GM23338 (cell line): ENCODE results near the gene ZDHHC17. TPM values are rescaled to one million over a fixed set of nuclear protein-coding genes. Genes with fewer than 3 reads are reported as not detected.
A peak's percentile ranks its signal among the peaks of the same experiment; 100 is the strongest.

Experiments used
- ATAC-seq: fragments of 200-7000 bp; cut with Tn5 transposase; 3 replicates; pipeline ENCODE4 v1.9.1; 2020
- DNase-seq: peaks from one replicate; pipeline ENCODE4 v3.0.0-alpha.2; 2015; ENCODE audit warnings: low spot score
- H2AFZ ChIP-seq: fragments of 200-600 bp; sonication (generic); 2 replicates; pipeline ENCODE4 v1.8.0; 2016; ENCODE audit warnings: antibody characterized with exemption, mild to moderate bottlenecking, moderate library complexity
- H3F3A ChIP-seq: fragments of 200-600 bp; sonication (generic); replicated peaks from 2 replicates; pipeline ENCODE4 v1.8.0; 2017; ENCODE audit warnings: antibody characterized with exemption, mixed run types, low read depth
- H3K27ac ChIP-seq: fragments of 200-600 bp; sonication (generic); 2 replicates; pipeline ENCODE4 v1.6.1; 2016; ENCODE audit warnings: low read depth
- H3K27me3 ChIP-seq: fragments of 200-600 bp; sonication (generic); 2 replicates; pipeline ENCODE4 v1.8.0; 2016; ENCODE audit warnings: mild to moderate bottlenecking, mixed run types, moderate library complexity; ENCODE audit not compliant: insufficient read depth
- H3K36me3 ChIP-seq: fragments of 200-600 bp; sonication (generic); 2 replicates; pipeline ENCODE4 v1.8.0; 2016; ENCODE audit warnings: mild to moderate bottlenecking; ENCODE audit not compliant: insufficient read depth
- H3K4me1 ChIP-seq: fragments of 200-600 bp; sonication (generic); 2 replicates; pipeline ENCODE4 v1.8.0; 2016; ENCODE audit warnings: mild to moderate bottlenecking, moderate library complexity; ENCODE audit not compliant: insufficient read depth
- H3K4me2 ChIP-seq: fragments of 200-600 bp; sonication (generic); 2 replicates; pipeline ENCODE4 v1.7.1; 2017; ENCODE audit warnings: mixed run types
- H3K4me3 ChIP-seq: fragments of 200-600 bp; sonication (generic); 2 replicates; pipeline ENCODE4 v1.6.1; 2016; ENCODE audit warnings: mixed run types
- H3K79me2 ChIP-seq: fragments of 200-600 bp; sonication (generic); replicated peaks from 2 replicates; pipeline ENCODE4 v1.8.0; 2017; ENCODE audit warnings: mild to moderate bottlenecking; ENCODE audit not compliant: insufficient read depth
- H3K9me2 ChIP-seq: fragments of 200-600 bp; sonication (generic); 2 replicates; pipeline ENCODE4 v1.8.0; 2017; ENCODE audit not compliant: insufficient read depth
- H4K20me1 ChIP-seq: fragments of 200-600 bp; sonication (generic); replicated peaks from 2 replicates; pipeline ENCODE4 v1.8.0; 2017; ENCODE audit warnings: mild to moderate bottlenecking; ENCODE audit not compliant: insufficient read depth
- H3K27ac Mint-ChIP-seq: 2 replicates; pipeline ENCODE4 v1.8.0; 2020; ENCODE audit warnings: inconsistent platforms, mild to moderate bottlenecking, moderate library complexity, mixed read lengths
- H3K27me3 Mint-ChIP-seq: 3 replicates; pipeline ENCODE4 v1.8.0; 2022; ENCODE audit warnings: low read depth, mild to moderate bottlenecking, moderate library complexity, mixed read lengths, inconsistent platforms; ENCODE audit not compliant: insufficient read depth, poor library complexity
- H3K36me3 Mint-ChIP-seq: 3 replicates; pipeline ENCODE4 v1.8.0; 2021; ENCODE audit warnings: low read depth, mild to moderate bottlenecking, inconsistent platforms, moderate library complexity, mixed read lengths
- H3K4me1 Mint-ChIP-seq: 3 replicates; pipeline ENCODE4 v1.8.0; 2020; ENCODE audit warnings: mild to moderate bottlenecking, inconsistent platforms, mixed read lengths
- H3K4me3 Mint-ChIP-seq: 3 replicates; pipeline ENCODE4 v1.8.0; 2021; ENCODE audit warnings: moderate library complexity, mild to moderate bottlenecking, inconsistent platforms, mixed read lengths
- H3K9me3 Mint-ChIP-seq: 3 replicates; pipeline ENCODE4 v1.8.0; 2020; ENCODE audit warnings: moderate library complexity, mild to moderate bottlenecking, inconsistent platforms, mixed read lengths
- CREB1 ChIP-seq: fragments of 250-450 bp; sonication (Bioruptor Pico); IDR thresholded peaks from 2 replicates; pipeline ENCODE4 v1.5.0; 2020; ENCODE audit warnings: low read depth, mild to moderate bottlenecking, moderate library complexity
- CTCF ChIP-seq, 2 experiments: fragments of 200-600 bp in 1 of 2; sonication (generic) in 1 of 2; conservative IDR thresholded peaks; 2 replicates each; pipeline versions ENCODE4 v1.5.1 to v1.6.1; 2016 to 2017; ENCODE audit warnings: antibody characterized with exemption in 2 of 2, low read depth in 2 of 2, mild to moderate bottlenecking in 2 of 2, moderate library complexity in 1 of 2
- EZH2 ChIP-seq: fragments of 200-600 bp; sonication (generic); IDR thresholded peaks from one replicate; pipeline ENCODE4 v1.8.0; 2017; ENCODE audit warnings: antibody characterized with exemption, mild to moderate bottlenecking, low read depth; ENCODE audit not compliant: unreplicated experiment
- NANOG ChIP-seq: IDR thresholded peaks from 2 replicates; pipeline ENCODE4 v1.6.1; 2016; ENCODE audit warnings: antibody characterized with exemption, borderline replicate concordance
- POLR2AphosphoS5 ChIP-seq: IDR thresholded peaks from 2 replicates; pipeline ENCODE4 v1.6.1; 2016; ENCODE audit warnings: antibody characterized with exemption, low read depth
- REST ChIP-seq: IDR thresholded peaks from one replicate; pipeline ENCODE4 v1.6.1; 2018; ENCODE audit warnings: antibody characterized with exemption; ENCODE audit not compliant: unreplicated experiment
- STAT1 ChIP-seq: IDR thresholded peaks from one replicate; pipeline ENCODE4 v1.6.1; 2016; ENCODE audit warnings: antibody characterized with exemption; ENCODE audit not compliant: unreplicated experiment
- ZNF114 ChIP-seq: fragments of 250-450 bp; sonication (Bioruptor Pico); IDR thresholded peaks from 2 replicates; pipeline ENCODE4 v1.5.0; 2020; ENCODE audit warnings: mild to moderate bottlenecking, moderate library complexity
- ZNF331 ChIP-seq: fragments of 250-450 bp; sonication (Bioruptor Pico); IDR thresholded peaks from 2 replicates; pipeline ENCODE4 v1.5.0; 2020; ENCODE audit warnings: low read depth, mild to moderate bottlenecking, moderate library complexity
- polyA plus RNA-seq: library from polyadenylated mRNA; unstranded; fragments of >200 nt; fragmentation: Nextera tagmentation; extraction: Ambion mirVana; gene quantifications from 2 replicates; pipeline ENCODE4 v1.2.1, GENCODE V29; 2016
- total RNA-seq: library from RNA; depleted of rRNA; stranded (reverse); fragments of >200 nt; shearing (Covaris generic); gene quantifications from 2 replicates; pipeline ENCODE4 v1.2.3, GENCODE V29; 2014

The ZDHHC17 gene
- total and polyA plus RNA-seq, 2 experiments from 2014 or later, result 15.7 to 43.5 TPM

- TF ChIP-seq CTCF (conservative IDR thresholded peaks at IDR 0.05; ENCODE audit: low read depth in 2 of 2), result no peak
- no peak for TF ChIP-seq CREB1 (CRISPR knock-in tag)
- TF ChIP-seq REST, result no peak
- TF ChIP-seq STAT1, result no peak
- TF ChIP-seq ZNF114, result no peak
- no peak for TF ChIP-seq NANOG
- TF ChIP-seq EZH2, result no peak
- TF ChIP-seq ZNF331 (CRISPR knock-in tag), result no peak
Observed at GRCh38 chr12:76804435-76804976, 40.6 kb downstream of the ZDHHC17 start (continued).

- H3K4me3 ChIP-seq, result no peak overlapping the region
- H3K27ac ChIP-seq, result no peak overlapping the region; the same call in 1 of the 2 replicates
- no peaks in the 10 kb centered on the region for H3F3A ChIP-seq
- DNase-seq (no peak), ATAC-seq (no peak)
- H3K4me3 Mint-ChIP-seq, result no peak overlapping the region
- no peaks in the 10 kb centered on the region for H3K79me2 ChIP-seq
- H3K4me1 ChIP-seq, result no peaks in the 10 kb centered on the region
- H3K27me3 ChIP-seq, result no peaks in the 10 kb centered on the region
- no peaks in the 10 kb centered on the region for H3K9me2 ChIP-seq
- H3K27ac Mint-ChIP-seq, result peak overlapping the region; percentile 43; the same call in 1 of the 2 replicates
- H3K27me3 Mint-ChIP-seq, result no peaks in the 10 kb centered on the region
- H2AFZ ChIP-seq, result no peak overlapping the region
- peaks cover 4% of the 10 kb centered on the region; the same call in 1 of the 2 replicates for H3K36me3 ChIP-seq
- no peaks in the 10 kb centered on the region for H4K20me1 ChIP-seq
- H3K4me2 ChIP-seq, result no peak overlapping the region
- H3K36me3 Mint-ChIP-seq, result peaks cover 10% of the 10 kb centered on the region; the same call in 2 of the 3 replicates
- H3K9me3 Mint-ChIP-seq, result no peaks in the 10 kb centered on the region
- H3K4me1 Mint-ChIP-seq, result no peaks in the 10 kb centered on the region
- TF ChIP-seq CTCF (conservative IDR thresholded peaks at IDR 0.05; ENCODE audit: low read depth in 2 of 2), result no peak
- TF ChIP-seq REST, result no peak
- no peak for TF ChIP-seq STAT1
- no peak for TF ChIP-seq POLR2AphosphoS5
- no peak for TF ChIP-seq NANOG
- TF ChIP-seq ZNF331 (CRISPR knock-in tag), result no peak
- TF ChIP-seq EZH2, result no peak
- no peak for TF ChIP-seq ZNF114
Observed at GRCh38 chr12:76810671-76811419, 46.9 kb downstream of the ZDHHC17 start.
